EL (cell line): ENCODE data around the gene ADRM1.

Experiments used
- DNase-seq: peaks from one replicate; pipeline ENCODE4 v3.0.0-alpha.2; 2016

Gene ADRM1

GRCh38 chr20:62281161-62281933 lies 21.4 kb upstream of the ADRM1 start:
- no peak for DNase-seq

- DNase-seq = no peak
These were observed 20.7 kb upstream of the ADRM1 start for GRCh38 chr20:62282103-62282502.

- no peak for DNase-seq
These were observed 19.8 kb upstream of the ADRM1 start for GRCh38 chr20:62282877-62283503.

DNA sequence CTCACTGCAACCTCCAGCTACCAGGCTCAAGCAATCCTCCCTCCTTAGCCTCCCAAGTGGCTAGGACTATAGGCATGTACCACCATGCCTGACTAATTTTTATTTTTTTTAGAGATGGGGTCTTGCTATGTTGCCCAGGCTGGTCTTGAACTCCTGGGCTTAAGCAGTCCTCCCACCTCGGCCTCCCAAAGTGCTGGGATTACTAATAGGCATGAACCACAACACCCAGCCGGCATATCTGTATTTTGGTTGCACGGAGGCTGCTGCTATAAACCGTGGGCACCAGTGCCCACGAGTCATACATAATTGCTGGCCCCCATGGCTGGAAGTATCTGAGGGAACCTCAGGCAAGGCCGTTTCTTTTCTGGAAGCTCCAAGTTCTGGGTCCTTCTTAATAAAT lies 18.3 kb upstream of the ADRM1 start:
- no peak for DNase-seq

DNA sequence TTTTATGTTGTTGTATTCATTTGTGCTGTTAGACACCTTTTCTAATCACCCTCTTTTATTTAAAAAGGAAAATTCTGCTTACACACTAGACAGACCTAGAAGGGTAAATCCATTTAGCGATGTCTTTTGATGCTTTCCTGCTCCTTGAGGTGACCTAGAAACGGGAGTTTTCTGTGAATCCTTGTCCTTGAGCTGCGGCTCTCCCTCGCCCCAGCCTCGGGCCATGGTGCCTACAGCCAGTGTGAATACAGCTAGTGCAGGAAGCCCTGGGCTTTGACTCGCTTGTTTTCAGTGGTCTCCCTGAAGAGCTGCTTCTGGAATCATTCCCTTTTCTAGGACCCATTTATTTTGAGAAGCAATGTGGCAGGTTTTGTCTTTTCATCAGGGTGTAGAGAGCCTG lies 17.6 kb upstream of the ADRM1 start:
- no peak for DNase-seq

- DNase-seq = no peak
These were observed 17.1 kb upstream of the ADRM1 start for GRCh38 chr20:62285722-62286121.

DNA sequence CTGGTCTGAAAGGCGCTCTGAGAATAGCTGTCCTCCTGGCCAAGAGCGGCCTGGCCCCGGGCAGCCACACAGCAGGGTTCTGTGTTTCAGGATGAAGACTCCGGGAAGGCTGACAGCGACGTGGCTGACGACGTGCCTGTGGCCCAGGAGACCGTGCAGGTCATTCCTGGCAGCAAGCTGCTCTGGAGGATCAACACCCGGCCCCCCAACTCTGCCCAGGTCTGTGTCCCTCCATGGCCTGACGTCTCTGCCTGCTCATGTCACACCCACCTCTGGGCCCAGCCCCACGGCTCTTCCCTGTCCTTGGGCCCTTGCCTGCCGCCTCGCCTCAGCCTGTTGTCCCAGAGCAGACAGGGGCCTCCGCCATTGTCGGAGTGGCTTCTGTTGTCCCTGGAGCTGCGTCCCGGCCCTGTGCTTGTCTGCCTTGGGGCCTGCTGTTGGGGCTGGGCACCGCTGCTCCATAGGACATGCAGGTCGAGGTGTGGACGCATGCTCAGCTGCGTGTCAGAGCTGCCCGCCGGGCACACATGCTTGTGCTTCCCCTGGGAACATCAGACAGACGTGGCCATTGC lies 16.2 kb upstream of the ADRM1 start:
- no peak for DNase-seq

GRCh38 chr20:62287129-62287528 lies 15.7 kb upstream of the ADRM1 start:
- DNase-seq = no peak

GRCh38 chr20:62287759-62288534 lies 14.8 kb upstream of the ADRM1 start:
- no peak for DNase-seq

- no peak for DNase-seq
These were observed 14.2 kb upstream of the ADRM1 start for GRCh38 chr20:62288535-62289105.

DNA sequence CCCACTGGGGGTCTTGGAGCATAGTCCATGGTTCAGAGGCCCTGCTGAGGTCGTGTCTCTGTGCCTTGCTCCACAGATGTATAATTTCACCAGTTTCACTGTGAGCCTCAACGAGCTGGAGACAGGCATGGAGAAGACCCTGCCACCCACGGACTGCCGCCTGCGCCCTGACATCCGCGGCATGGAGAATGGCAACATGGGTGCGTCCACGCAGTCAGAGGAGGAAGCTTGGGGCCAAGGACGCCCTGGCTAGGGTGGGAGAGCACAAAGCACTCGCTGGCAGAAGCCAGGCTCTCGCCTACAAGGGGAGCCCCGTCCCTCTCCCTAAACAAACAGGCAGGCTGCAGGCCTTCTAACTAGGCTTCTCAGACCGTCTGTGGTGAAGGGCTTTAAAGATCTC lies 13.7 kb upstream of the ADRM1 start:
- no peak for DNase-seq

GRCh38 chr20:62289898-62290297 lies 12.9 kb upstream of the ADRM1 start:
- DNase-seq = no peak

- DNase-seq = no peak
These were observed 11.3 kb upstream of the ADRM1 start for GRCh38 chr20:62291251-62292066.

GRCh38 chr20:62292108-62292507 lies 10.7 kb upstream of the ADRM1 start:
- DNase-seq = no peak

- DNase-seq = no peak
These were observed 9.5 kb upstream of the ADRM1 start for GRCh38 chr20:62293111-62293784.

DNA sequence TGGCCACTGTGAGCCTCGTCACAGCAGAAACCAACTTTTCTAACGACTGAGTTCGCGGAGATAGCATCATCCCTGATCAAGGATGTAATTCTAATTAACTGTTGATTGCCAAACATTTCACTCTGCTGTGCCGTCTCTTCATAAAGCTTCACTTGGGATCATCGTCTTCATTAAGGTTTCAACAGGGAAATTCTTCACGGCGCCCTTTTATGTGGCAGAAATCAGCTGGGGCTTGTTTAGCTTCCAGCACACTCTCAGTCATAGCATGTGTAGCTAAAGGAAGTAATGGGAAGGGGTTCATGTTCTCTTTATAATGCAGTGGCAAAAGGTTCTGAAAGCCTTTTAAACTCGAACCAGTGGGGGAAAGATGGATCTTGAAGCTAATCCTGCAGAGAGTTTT lies 8.9 kb upstream of the ADRM1 start:
- DNase-seq = no peak

DNA sequence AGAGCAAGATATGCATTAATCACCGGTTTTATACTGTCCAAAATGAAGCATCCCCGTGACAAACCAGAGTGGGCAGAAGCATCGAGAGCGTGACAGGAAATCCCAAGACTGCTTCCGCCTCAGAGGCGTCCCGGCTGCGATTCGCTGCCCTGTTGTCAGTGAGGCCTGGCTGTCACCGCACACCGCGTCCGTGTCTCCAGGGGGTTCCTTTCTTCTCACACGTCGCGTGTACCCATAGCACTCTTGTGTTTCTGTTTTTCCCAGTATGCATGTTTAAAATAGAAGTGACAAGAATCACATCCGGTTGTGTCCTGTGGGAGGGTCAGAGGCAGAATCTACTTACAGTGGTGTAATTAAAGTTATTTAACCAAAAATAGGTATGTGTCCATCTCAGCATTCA lies 8.3 kb upstream of the ADRM1 start:
- no peak for DNase-seq

GRCh38 chr20:62296724-62297448 lies 5.9 kb upstream of the ADRM1 start:
- DNase-seq = no peak

GRCh38 chr20:62297449-62298227 lies 5.2 kb upstream of the ADRM1 start:
- DNase-seq = no peak

GRCh38 chr20:62298577-62299249 lies 4.1 kb upstream of the ADRM1 start:
- DNase-seq = no peak
